A673 (cell line): ENCODE data around the gene ATP1A1. TPM values are rescaled to one million over a fixed set of nuclear protein-coding genes. Genes with fewer than 3 reads are reported as not detected.

Source experiments
- BruUV-seq: library from RNA; stranded (reverse); fragments of 400-500 nt; replicated peaks from 2 replicates; lab custom pipeline; 2021; lab: Mats Ljungman, UMichigan
- CTCF ChIA-PET: fragments of 300-600 bp; sonication (Branson Sonifier 250); formaldehyde crosslinking; loops from one replicate; lab custom pipeline; 2022; ENCODE audit warnings: antibody characterized with exemption; lab: Charles Lee
- POLR2A ChIA-PET: fragments of 300-600 bp; sonication (Branson Sonifier 250); formaldehyde crosslinking; loops from one replicate; lab custom pipeline; 2022; ENCODE audit warnings: antibody characterized with exemption; ENCODE audit not compliant: low non-redundant PET; lab: Charles Lee
- DNase-seq: peaks from one replicate; pipeline ENCODE4 v3.0.0-alpha.2; 2015; ENCODE audit warnings: low spot score
- H3K27ac ChIP-seq: fragments of 200-600 bp; sonication (generic); 2 replicates; pipeline ENCODE4 v1.5.1; 2016; ENCODE audit warnings: mixed run types, low read depth, mild to moderate bottlenecking, mixed read lengths, antibody characterized with exemption, low read length; ENCODE audit not compliant: poor library complexity, severe bottlenecking
- H3K27me3 ChIP-seq: fragments of 200-600 bp; sonication (generic); replicated peaks from 2 replicates; pipeline ENCODE4 v1.6.1; 2017; ENCODE audit warnings: mixed run types, low read depth, mild to moderate bottlenecking, mixed read lengths, antibody characterized with exemption, low read length; ENCODE audit not compliant: insufficient read depth, poor library complexity
- H3K36me3 ChIP-seq: fragments of 200-600 bp; sonication (generic); 2 replicates; pipeline ENCODE4 v1.6.1; 2016; ENCODE audit warnings: mixed run types, mild to moderate bottlenecking, mixed read lengths, antibody characterized with exemption, low read length; ENCODE audit not compliant: insufficient read depth, poor library complexity, severe bottlenecking
- H3K4me1 ChIP-seq: fragments of 200-600 bp; sonication (generic); 2 replicates; pipeline ENCODE4 v1.6.1; 2017; ENCODE audit warnings: mixed run types, mild to moderate bottlenecking, mixed read lengths, antibody characterized with exemption, low read length; ENCODE audit not compliant: insufficient read depth, poor library complexity, severe bottlenecking
- H3K4me3 ChIP-seq: fragments of 200-600 bp; sonication (generic); 2 replicates; pipeline ENCODE4 v1.5.1; 2016; ENCODE audit warnings: low read depth, mixed run types, mild to moderate bottlenecking, mixed read lengths, low read length; ENCODE audit not compliant: poor library complexity, severe bottlenecking
- H3K9me3 ChIP-seq: fragments of 200-600 bp; sonication (generic); 2 replicates; pipeline ENCODE4 v1.6.1; 2016; ENCODE audit warnings: mixed run types, low read depth, mild to moderate bottlenecking, mixed read lengths, antibody characterized with exemption, low read length; ENCODE audit not compliant: poor library complexity, severe bottlenecking
- EZH2 ChIP-seq: fragments of 200-600 bp; sonication (generic); IDR thresholded peaks from 2 replicates; pipeline ENCODE4 v1.6.1; 2017; ENCODE audit warnings: borderline replicate concordance, low read depth, mild to moderate bottlenecking, mixed read lengths, antibody characterized with exemption, low read length; ENCODE audit not compliant: poor library complexity, severe bottlenecking
- intact Hi-C: fragments of 100-400 bp; cut with micrococcal nuclease; formaldehyde crosslinking; loops from one replicate; pipeline ENCODE4 v1.10.0; 2022; ENCODE audit not compliant: unreplicated experiment
- total RNA-seq: library from RNA; stranded (reverse); gene quantifications from 2 replicates; pipeline ENCODE4 v1.2.3, GENCODE V29; 2021
- TF ChIP-seq, protein P1 (sequence below): fragments of 300-800, 200-600 bp; sonication (generic); conservative IDR thresholded peaks from 2 replicates; pipeline ENCODE4 v1.5.1; 2017; ENCODE audit warnings: low read depth, mild to moderate bottlenecking, antibody characterized with exemption, low read length, moderate library complexity, mixed read lengths

The ATP1A1 gene
- total RNA-seq, 1 experiment from 2014 or later = 1,420 TPM

DNA sequence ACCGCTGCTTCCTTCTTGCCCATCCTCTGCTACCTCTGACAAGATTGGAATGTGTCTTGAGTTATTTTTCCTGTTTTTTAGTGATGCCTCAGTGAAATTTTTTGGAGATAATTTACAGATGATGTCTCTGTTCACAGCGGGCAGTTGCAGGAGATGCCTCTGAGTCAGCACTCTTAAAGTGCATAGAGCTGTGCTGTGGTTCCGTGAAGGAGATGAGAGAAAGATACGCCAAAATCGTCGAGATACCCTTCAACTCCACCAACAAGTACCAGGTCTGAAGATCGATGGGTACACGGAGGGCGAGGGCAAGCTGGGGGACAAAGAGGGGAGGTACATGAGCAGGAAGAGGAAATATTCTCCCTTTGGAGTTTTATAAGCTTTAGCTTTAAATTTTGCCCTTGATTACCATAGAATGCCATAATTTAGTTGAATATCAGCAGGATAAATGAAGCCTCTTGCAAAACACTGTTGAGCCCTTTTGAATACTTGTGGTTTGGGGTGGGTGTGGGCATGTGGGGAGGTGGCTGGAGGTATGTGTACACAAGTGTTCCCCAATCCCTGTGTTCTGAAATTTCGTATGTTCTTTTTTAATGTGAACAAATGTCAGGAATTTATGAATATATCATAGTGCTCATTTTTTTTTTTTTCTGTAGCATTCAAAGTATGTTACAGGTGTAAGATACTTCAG lies 19.8 kb downstream of the ATP1A1 start:
- intact Hi-C loops = no loop called here
- no TSS peak for BruUV-seq
- Histone ChIP-seq H3K27me3 (no peaks in the 10 kb centered on the region), H3K9me3 (no peaks in the 10 kb centered on the region), H3K36me3 (peaks cover 100% of the 10 kb centered on the region), H3K4me3 (no peak overlapping the region), H3K27ac (peak overlapping the region; percentile 55), H3K4me1 (peaks cover 39% of the 10 kb centered on the region)
- TF ChIP-seq, protein P1, sequence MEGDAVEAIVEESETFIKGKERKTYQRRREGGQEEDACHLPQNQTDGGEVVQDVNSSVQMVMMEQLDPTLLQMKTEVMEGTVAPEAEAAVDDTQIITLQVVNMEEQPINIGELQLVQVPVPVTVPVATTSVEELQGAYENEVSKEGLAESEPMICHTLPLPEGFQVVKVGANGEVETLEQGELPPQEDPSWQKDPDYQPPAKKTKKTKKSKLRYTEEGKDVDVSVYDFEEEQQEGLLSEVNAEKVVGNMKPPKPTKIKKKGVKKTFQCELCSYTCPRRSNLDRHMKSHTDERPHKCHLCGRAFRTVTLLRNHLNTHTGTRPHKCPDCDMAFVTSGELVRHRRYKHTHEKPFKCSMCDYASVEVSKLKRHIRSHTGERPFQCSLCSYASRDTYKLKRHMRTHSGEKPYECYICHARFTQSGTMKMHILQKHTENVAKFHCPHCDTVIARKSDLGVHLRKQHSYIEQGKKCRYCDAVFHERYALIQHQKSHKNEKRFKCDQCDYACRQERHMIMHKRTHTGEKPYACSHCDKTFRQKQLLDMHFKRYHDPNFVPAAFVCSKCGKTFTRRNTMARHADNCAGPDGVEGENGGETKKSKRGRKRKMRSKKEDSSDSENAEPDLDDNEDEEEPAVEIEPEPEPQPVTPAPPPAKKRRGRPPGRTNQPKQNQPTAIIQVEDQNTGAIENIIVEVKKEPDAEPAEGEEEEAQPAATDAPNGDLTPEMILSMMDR = no peak
- TF ChIP-seq EZH2 = no peak
- ChIA-PET CTCF (interaction anchor here (0.6 kb wide), 1 partner anchor 27 kb away, joined by 4 read pairs; no protein-coding TSS in a partner anchor), POLR2A (no interaction called here)
- no peak for DNase-seq

DNA sequence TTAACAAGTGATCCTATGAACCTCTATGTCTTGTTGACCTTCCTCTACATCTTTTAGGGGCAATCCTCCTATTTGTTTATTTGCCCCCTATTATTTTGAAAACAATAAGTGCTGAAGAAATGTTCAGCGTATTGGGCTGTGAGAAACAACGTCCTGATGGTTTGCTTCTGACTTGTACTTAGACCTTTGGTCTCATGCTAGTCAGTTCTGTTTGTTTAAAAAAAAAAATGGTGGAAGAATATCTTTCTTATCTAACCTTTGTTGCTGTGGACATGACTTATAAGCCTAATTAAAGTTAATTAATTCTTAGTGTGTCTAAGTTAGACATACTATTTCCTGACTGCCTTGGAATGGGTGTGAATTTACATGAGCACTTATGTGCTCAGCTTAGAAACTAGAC lies 20.7 kb downstream of the ATP1A1 start:
- CTCF ChIA-PET = interaction anchor here (1.2 kb wide), 1 partner anchor 92 kb away, joined by 3 read pairs; no protein-coding TSS in a partner anchor
- intact Hi-C loops = no loop called here
- TF ChIP-seq EZH2 = no peak
- TF ChIP-seq, protein P1 = no peak
- Histone ChIP-seq H3K4me3 (no peak overlapping the region), H3K4me1 (peaks cover 32% of the 10 kb centered on the region), H3K9me3 (no peaks in the 10 kb centered on the region), H3K27me3 (no peaks in the 10 kb centered on the region), H3K36me3 (peaks cover 100% of the 10 kb centered on the region), H3K27ac (peak overlapping the region; percentile 55)
- no peak for DNase-seq
- POLR2A ChIA-PET = no interaction called here
- BruUV-seq = no TSS peak

DNA sequence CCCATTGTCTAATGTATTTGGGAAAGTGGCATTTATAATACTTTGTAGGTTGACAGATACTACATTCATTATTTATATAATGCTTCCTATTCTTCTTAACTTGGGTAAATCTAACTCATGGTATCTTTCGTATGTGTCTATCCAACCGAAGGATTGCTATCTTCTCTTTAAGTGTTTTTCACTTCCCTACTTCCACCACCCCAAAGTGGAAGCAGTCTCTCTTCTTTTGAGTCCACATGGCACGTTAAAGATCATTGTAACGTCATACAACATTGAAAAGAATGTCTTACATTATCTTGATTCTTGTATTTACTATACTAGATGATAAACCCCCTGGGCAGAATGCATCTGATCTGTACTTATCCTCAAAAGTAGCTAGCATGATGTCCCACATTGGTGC lies 21.2 kb downstream of the ATP1A1 start:
- intact Hi-C loops = no loop called here
- DNase-seq = no peak
- TF ChIP-seq, protein P1 = no peak
- TF ChIP-seq EZH2 = no peak
- peaks cover 100% of the 10 kb centered on the region for H3K36me3 ChIP-seq
- POLR2A ChIA-PET = no interaction called here
- BruUV-seq = no TSS peak
- H3K27me3 ChIP-seq = no peaks in the 10 kb centered on the region
- peaks cover 28% of the 10 kb centered on the region for H3K4me1 ChIP-seq
- H3K9me3 ChIP-seq = no peaks in the 10 kb centered on the region
- CTCF ChIA-PET = interaction anchor here (1.2 kb wide), 1 partner anchor 91 kb away, joined by 3 read pairs; no protein-coding TSS in a partner anchor
- H3K4me3 ChIP-seq = no peak overlapping the region
- H3K27ac ChIP-seq = peak overlapping the region; percentile 55
